CD4-positive, CD25-positive, alpha-beta regulatory T cell (primary cell): ENCODE results near the gene ECHDC1. TPM values are rescaled to one million over a fixed set of nuclear protein-coding genes. Genes with fewer than 3 reads are reported as not detected.
A peak's percentile ranks its signal among the peaks of the same experiment; 100 is the strongest.
"Not testable (repeated sequence)": the region's sequence is repeated elsewhere in the genome, so short reads cannot be mapped to it uniquely, and the experiment has no call there.

Experiments
- ATAC-seq, 2 donors: fragments of 150-1000 bp; cut with Tn5 transposase; one replicate each; pipeline ENCODE4 v1.10.0; 2021; ENCODE audit warnings: low read depth in 2 of 2, moderate number of reproducible peaks in 2 of 2, moderate library complexity in 1 of 2
- DNase-seq, 3 donors: peaks; one replicate each; pipeline versions ENCODE4 v3.0.0 to v3.0.0-alpha.2; 2012 to 2022; ENCODE audit warnings: mixed read lengths in 1 of 3
- H3K27ac ChIP-seq: one replicate; pipeline ENCODE4 v1.7.0; 2013; ENCODE audit warnings: mild to moderate bottlenecking, low read length; ENCODE audit not compliant: insufficient read depth, poor library complexity, severe bottlenecking
- H3K27me3 ChIP-seq: one replicate; pipeline ENCODE4 v1.7.0; 2013; ENCODE audit warnings: low read length; ENCODE audit not compliant: control insufficient read depth, insufficient read depth
- H3K36me3 ChIP-seq: one replicate; pipeline ENCODE4 v1.7.0; 2013; ENCODE audit warnings: mild to moderate bottlenecking, low read length, moderate library complexity; ENCODE audit not compliant: control insufficient read depth, insufficient read depth
- H3K4me1 ChIP-seq: 2 replicates; pipeline ENCODE4 v1.7.0; 2013; ENCODE audit warnings: mild to moderate bottlenecking, low read length; ENCODE audit not compliant: insufficient read depth, control insufficient read depth, poor library complexity, severe bottlenecking
- H3K4me3 ChIP-seq: one replicate; pipeline ENCODE4 v1.7.0; 2013; ENCODE audit warnings: low read depth, mild to moderate bottlenecking, low read length, moderate library complexity
- H3K9me3 ChIP-seq, 2 experiments: 1 replicate in 1 of 2; 2 replicates in 1 of 2; pipeline ENCODE4 v1.7.0; 2013; ENCODE audit warnings: low read length in 2 of 2, mild to moderate bottlenecking in 1 of 2, moderate library complexity in 1 of 2; ENCODE audit not compliant: control insufficient read depth in 2 of 2
- H3K27ac Mint-ChIP-seq, 3 donors: one replicate each; pipeline ENCODE4 v1.8.0; 2020 to 2022; ENCODE audit warnings: mild to moderate bottlenecking in 3 of 3, mixed read lengths in 3 of 3, moderate library complexity in 2 of 3
- H3K27me3 Mint-ChIP-seq: one replicate; pipeline ENCODE4 v1.8.0; 2022; ENCODE audit warnings: mild to moderate bottlenecking, mixed read lengths
- H3K36me3 Mint-ChIP-seq: one replicate; pipeline ENCODE4 v1.8.0; 2020; ENCODE audit warnings: mixed read lengths
- H3K4me1 Mint-ChIP-seq, 4 donors: one replicate each; pipeline ENCODE4 v1.8.0; 2020 to 2022; ENCODE audit warnings: mixed read lengths in 4 of 4, mild to moderate bottlenecking in 1 of 4
- H3K4me3 Mint-ChIP-seq, 4 donors: one replicate each; pipeline ENCODE4 v1.8.0; 2020 to 2022; ENCODE audit warnings: mild to moderate bottlenecking in 4 of 4, mixed read lengths in 4 of 4, moderate library complexity in 3 of 4
- H3K9me3 Mint-ChIP-seq, 7 donors: one replicate each; pipeline ENCODE4 v1.8.0; 2020 to 2022; ENCODE audit warnings: mixed read lengths in 7 of 7, mild to moderate bottlenecking in 3 of 7, moderate library complexity in 2 of 7
- polyA plus RNA-seq, 4 donors: library from polyadenylated mRNA; unstranded; fragments of 300-500 nt; fragmentation: Illumina TruSeq; gene quantifications; one replicate each; pipeline ENCODE4 v1.2.3, GENCODE V29; 2021
- total RNA-seq: library from RNA; stranded (reverse); gene quantifications from one replicate; pipeline ENCODE4 v1.2.3, GENCODE V29; 2022

The ECHDC1 gene, protein sequence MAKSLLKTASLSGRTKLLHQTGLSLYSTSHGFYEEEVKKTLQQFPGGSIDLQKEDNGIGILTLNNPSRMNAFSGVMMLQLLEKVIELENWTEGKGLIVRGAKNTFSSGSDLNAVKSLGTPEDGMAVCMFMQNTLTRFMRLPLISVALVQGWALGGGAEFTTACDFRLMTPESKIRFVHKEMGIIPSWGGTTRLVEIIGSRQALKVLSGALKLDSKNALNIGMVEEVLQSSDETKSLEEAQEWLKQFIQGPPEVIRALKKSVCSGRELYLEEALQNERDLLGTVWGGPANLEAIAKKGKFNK
- total RNA-seq (22.8 TPM), polyA plus RNA-seq (10 to 100 TPM; 54.6 to 71.7 (median 62.6) TPM)

DNA sequence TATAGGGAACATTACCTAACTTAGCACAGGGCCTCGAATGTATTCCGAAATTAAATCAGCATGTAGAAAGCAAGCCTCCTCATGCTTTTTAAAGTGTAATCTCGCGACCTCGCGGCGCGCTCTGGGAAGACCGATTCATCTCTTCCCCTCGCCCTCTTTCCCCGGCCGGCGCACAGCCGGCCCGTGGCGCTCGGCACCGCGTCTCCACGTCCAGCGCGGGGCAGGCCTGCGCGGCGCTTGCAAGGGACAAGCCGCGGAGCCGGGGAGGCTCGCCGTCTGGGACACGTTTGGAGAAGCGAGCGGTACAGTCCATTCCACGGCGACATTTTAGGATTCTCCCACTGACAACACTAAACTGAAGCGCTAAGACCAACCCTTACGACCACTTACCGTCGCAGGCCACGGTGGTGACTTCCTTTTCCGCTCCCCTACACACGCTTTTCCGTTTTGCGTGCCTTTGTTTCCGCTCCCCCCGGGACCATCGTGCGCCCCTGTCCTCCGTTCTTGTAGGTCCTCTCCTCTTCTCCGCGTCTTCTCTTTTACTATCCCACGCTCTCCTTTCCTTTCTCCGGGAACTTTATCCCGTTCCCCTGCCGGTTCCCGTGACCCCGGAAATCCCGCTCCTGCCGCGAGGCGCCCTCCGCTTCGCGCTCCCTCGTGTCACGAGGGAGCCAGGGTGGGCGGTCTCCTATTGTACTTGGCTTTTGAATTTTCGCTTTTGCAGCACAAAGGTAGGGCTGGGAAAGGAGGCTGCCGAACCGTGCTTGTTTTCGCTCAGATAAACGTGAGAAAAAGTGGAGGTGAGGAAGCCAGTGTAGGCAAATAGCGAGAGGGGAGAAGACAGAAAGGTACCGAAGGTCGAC, at the start of gene ECHDC1:
TSS of gene ECHDC1 (minus strand) at position 664 of the 863 bp plus-strand sequence. CDS start 12,581 bp downstream, outside the sequence.
- H3K4me3 ChIP-seq, result peak within 1 kb of the TSS; percentile 100
- Mint-ChIP-seq H3K9me3 (peaks cover 0 to 2% (median 0%) of the 10 kb centered on the region in 7 donors), H3K27me3 (no peaks in the 10 kb centered on the region), H3K4me1 (peaks cover 12 to 24% (median 16%) of the 10 kb centered on the region in 4 donors), H3K36me3 (peaks cover 3% of the 10 kb centered on the region), H3K27ac (no peak within 1 kb of the TSS), H3K4me3 (no peak within 1 kb of the TSS)
- no peaks in the 10 kb centered on the region for H3K36me3 ChIP-seq
- peak; percentile 89 to 90 for ATAC-seq
- H3K27ac ChIP-seq, result peak within 1 kb of the TSS; percentile 79
- H3K9me3 ChIP-seq, result no peaks in the 10 kb centered on the region
- DNase-seq, result peak; percentile 39 to 92 (median 73)
- peaks cover 45% of the 10 kb centered on the region for H3K4me1 ChIP-seq
- no peaks in the 10 kb centered on the region for H3K27me3 ChIP-seq

DNA sequence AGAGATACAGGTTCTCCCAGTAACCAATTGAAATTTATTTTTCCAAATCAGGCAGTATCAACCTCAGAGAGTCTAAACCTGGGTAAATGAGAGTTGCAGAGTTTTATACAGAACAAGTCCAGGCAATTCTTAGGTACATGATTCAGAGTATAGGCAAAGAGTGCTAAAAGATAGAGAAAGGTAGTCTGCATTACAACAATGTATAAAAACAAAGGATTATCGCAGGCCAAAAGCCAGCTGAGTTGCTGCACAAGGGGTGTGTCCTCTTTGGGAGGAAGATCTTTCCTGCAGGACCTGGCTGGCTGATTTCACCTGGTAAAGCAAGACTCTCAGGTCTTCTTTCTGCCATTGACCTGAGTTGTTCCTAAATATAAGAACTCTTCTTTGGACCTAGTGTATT, 48.9 kb upstream of the ECHDC1 start:
- H3K36me3 Mint-ChIP-seq, result no peaks in the 10 kb centered on the region
- no peak overlapping the region for H3K4me3 Mint-ChIP-seq
- DNase-seq, result no peak
- no peak overlapping the region for H3K4me3 ChIP-seq
- H3K27ac ChIP-seq, result no peak overlapping the region
- H3K27ac Mint-ChIP-seq, result no peak overlapping the region
- no peaks in the 10 kb centered on the region for H3K4me1 ChIP-seq
- H3K27me3 Mint-ChIP-seq, result peaks cover 6% of the 10 kb centered on the region
- H3K9me3 Mint-ChIP-seq, result peaks cover 0 to 2% (median 0%) of the 10 kb centered on the region in 7 donors
- no peaks in the 10 kb centered on the region for H3K4me1 Mint-ChIP-seq
- H3K36me3 ChIP-seq, result no peaks in the 10 kb centered on the region
- H3K27me3 ChIP-seq, result peaks cover 4% of the 10 kb centered on the region
- no peaks in the 10 kb centered on the region for H3K9me3 ChIP-seq
- ATAC-seq, result no peak

DNA sequence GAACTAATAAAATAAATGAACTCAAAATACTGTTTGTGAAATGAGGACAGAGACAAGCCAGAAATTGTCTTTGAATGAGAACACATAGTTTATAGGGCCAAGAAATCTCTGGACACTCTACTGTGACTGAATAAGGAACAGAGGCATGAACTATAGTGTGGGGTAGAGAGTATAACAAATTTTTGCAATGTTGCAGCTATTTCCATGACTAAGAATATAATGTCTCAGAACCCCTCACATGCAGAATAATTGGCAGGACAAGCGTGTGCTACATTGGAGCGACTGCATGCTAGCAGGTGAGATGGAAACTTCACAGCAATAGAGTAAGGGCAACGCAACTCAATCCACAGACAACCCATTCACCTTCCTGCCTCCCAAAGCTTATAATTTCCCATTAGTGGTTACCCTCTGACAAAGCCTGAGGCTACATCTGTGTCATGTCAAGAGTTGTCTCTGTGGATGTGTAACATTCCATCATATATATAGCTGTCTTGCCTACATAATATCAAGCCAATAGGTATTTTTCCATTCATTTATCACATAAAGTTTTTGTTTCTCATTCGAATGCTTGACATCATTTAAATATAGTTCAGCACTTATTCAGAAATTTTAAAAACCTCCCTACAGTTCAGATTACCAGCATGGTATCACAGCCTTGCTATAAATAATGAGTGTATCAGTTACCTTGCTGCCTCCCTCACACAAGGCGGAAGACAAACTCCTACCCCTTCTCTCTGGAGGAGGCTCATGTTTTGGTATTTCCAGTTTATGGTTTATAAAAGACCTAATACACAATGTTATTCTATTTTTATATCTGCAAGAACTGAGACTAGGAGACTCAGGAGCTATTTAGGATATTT, 47.9 kb upstream of the ECHDC1 start:
- H3K4me3 ChIP-seq, result no peak overlapping the region
- no peak for DNase-seq
- no peak overlapping the region for H3K27ac Mint-ChIP-seq

DNA sequence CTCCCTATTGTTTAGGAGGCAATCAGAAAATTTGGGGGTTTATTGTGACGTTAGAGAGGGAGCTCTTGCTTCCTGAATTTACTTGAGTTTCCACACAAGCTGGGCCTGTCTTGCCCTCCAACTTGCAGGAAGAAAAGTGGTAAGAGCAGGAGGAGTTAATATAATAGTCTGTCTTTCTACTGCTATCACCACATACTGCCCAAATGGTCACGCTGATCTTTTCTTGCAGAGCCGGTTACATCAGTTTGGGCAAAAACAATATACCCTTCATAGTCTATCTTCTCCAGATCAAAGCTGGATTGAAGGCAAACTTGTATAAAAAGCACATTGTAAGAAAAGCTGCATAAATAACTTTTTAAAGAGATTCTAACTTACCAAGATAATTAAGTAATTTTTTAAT, 46.3 kb upstream of the ECHDC1 start:
- no peak overlapping the region for H3K4me3 Mint-ChIP-seq
- H3K27ac Mint-ChIP-seq, result no peak overlapping the region
- no peaks in the 10 kb centered on the region for H3K36me3 Mint-ChIP-seq
- H3K9me3 Mint-ChIP-seq, result peaks cover 0 to 2% (median 0%) of the 10 kb centered on the region in 7 donors
- H3K27ac ChIP-seq, result no peak overlapping the region
- H3K4me1 ChIP-seq, result no peaks in the 10 kb centered on the region
- DNase-seq (no peak), ATAC-seq (no peak)
- peaks cover 6% of the 10 kb centered on the region for H3K27me3 Mint-ChIP-seq
- peaks cover 4% of the 10 kb centered on the region for H3K27me3 ChIP-seq
- no peaks in the 10 kb centered on the region for H3K9me3 ChIP-seq
- H3K4me1 Mint-ChIP-seq, result no peaks in the 10 kb centered on the region
- no peaks in the 10 kb centered on the region for H3K36me3 ChIP-seq
- H3K4me3 ChIP-seq, result no peak overlapping the region

More for the DNA sequence above, 47.9 kb upstream of the ECHDC1 start:
- Histone ChIP-seq H3K36me3 (no peaks in the 10 kb centered on the region), H3K27me3 (peaks cover 4% of the 10 kb centered on the region), H3K9me3 (no peaks in the 10 kb centered on the region), H3K27ac (no peak overlapping the region), H3K4me1 (no peaks in the 10 kb centered on the region)
- Mint-ChIP-seq H3K36me3 (no peaks in the 10 kb centered on the region), H3K27me3 (peaks cover 6% of the 10 kb centered on the region), H3K9me3 (peaks cover 0 to 2% (median 0%) of the 10 kb centered on the region in 7 donors), H3K4me1 (no peaks in the 10 kb centered on the region), H3K4me3 (no peak overlapping the region)
- no peak for ATAC-seq

DNA sequence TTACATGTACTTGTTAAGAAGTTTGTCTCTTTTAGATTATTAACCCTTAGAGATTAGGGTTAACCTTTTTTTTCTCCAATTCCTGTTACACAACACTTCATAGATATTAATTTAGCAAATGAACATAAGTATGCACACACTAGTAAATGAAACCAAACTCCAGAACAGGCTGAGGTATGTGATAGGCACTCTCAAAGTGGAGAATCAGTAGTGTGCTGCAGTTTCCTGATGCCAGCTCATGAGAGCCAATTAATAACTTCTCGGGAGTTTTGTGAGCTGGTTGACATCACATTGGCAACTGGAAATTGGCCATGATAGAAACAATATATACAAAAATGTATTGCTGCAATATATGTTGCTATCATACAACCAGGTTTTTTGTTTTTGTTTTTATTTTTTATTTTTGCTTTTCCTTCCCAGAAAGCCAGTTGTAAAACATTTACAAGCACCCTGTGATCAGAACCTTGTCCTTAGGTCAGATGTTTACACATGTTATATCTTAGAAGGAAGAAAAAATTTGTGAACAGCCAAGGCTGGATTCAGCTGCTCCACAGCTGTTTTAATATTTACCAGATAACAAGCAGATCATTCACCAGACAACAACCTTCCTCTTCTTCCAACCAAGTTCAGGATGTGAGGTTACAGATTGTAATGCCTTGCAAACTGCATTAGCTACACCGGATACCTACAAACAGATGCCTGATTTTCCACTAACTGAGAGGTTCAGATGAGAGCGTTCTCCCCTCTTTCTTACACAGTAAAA, 42.4 kb upstream of the ECHDC1 start:
- Mint-ChIP-seq H3K36me3 (no peaks in the 10 kb centered on the region), H3K9me3 (peaks cover 0 to 2% (median 0%) of the 10 kb centered on the region in 7 donors), H3K27me3 (no peaks in the 10 kb centered on the region), H3K27ac (no peak overlapping the region), H3K4me1 (no peaks in the 10 kb centered on the region), H3K4me3 (no peak overlapping the region)
- no peak overlapping the region for H3K4me3 ChIP-seq
- DNase-seq, result no peak
- no peak for ATAC-seq
- H3K4me1 ChIP-seq, result no peaks in the 10 kb centered on the region
- H3K27ac ChIP-seq, result no peak overlapping the region
- H3K36me3 ChIP-seq, result no peaks in the 10 kb centered on the region
- H3K27me3 ChIP-seq, result no peaks in the 10 kb centered on the region
- no peaks in the 10 kb centered on the region for H3K9me3 ChIP-seq

DNA sequence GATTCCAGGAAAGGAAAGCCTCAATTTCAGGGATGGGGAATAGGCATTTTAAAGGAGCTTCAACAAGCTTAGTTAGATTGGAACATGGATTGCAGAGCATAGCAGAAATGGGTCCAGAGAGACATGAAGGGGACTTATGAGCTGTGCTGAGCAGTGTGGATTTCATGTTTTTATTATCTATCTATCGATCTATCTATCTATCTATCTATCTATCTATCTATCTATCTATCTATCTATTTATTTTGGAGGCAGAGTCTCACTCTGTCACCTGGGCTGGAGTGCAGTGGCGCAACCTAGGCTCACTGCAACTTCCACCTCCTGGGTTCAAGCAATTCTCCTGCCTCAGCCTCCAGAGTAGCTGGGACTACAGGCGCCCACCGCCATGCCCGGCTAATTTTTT, 41.4 kb upstream of the ECHDC1 start:
- not testable (repeated sequence) for H3K4me3 Mint-ChIP-seq

DNA sequence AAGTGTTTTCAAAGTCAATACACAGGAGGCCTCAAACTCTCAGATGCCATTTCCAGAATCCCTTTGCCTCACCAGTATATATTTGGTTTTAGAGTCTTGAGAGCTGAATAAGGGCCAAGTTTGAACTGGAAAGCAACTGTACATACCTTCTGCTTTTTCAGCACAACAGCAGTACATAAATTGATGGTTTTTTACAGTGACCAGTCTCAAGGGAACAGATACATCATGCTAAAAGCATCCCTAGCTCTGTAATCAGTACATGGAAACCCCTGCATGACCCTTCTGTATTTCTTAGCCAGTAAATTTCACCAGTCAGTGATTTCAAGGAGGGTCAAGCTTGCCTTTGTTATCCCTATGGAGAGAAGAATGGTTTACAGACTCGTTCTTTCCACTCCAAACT, 40.6 kb upstream of the ECHDC1 start:
- no peak for ATAC-seq
- Mint-ChIP-seq H3K27me3 (no peaks in the 10 kb centered on the region), H3K36me3 (no peaks in the 10 kb centered on the region), H3K27ac (no peak overlapping the region), H3K9me3 (peaks cover 0 to 2% (median 0%) of the 10 kb centered on the region in 7 donors), H3K4me1 (no peaks in the 10 kb centered on the region), H3K4me3 (no peak overlapping the region)
- no peaks in the 10 kb centered on the region for H3K27me3 ChIP-seq
- H3K4me3 ChIP-seq, result no peak overlapping the region
- no peaks in the 10 kb centered on the region for H3K36me3 ChIP-seq
- H3K9me3 ChIP-seq, result no peaks in the 10 kb centered on the region
- DNase-seq, result no peak
- H3K4me1 ChIP-seq, result no peaks in the 10 kb centered on the region
- no peak overlapping the region for H3K27ac ChIP-seq

More for the DNA sequence above, 41.4 kb upstream of the ECHDC1 start:
- not testable (repeated sequence) for ATAC-seq, H3K27me3 Mint-ChIP-seq, H3K9me3 Mint-ChIP-seq, H3K27me3 ChIP-seq, DNase-seq, H3K4me3 ChIP-seq, H3K4me1 ChIP-seq, H3K27ac Mint-ChIP-seq, H3K27ac ChIP-seq, H3K4me1 Mint-ChIP-seq, H3K36me3 ChIP-seq, H3K36me3 Mint-ChIP-seq, H3K9me3 ChIP-seq
